HepG2 (cell line): ENCODE results near the gene NELFCD.

Source experiments
- ADNP ChIP-seq: sonication (generic); formaldehyde crosslinking; IDR thresholded peaks from 2 replicates; pipeline ENCODE4 v1.4.0; 2020; ENCODE audit warnings: missing genetic modification reagents
- KLF9 ChIP-seq: IDR thresholded peaks from 2 replicates; pipeline ENCODE4 v1.6.1; 2016; ENCODE audit warnings: low read depth
- RBFOX2 ChIP-seq: fragments of 200-400 bp; formaldehyde crosslinking; IDR thresholded peaks from 2 replicates; pipeline ENCODE4 v1.6.1; 2017; ENCODE audit warnings: low read depth, mild to moderate bottlenecking, low read length
- SMYD3 ChIP-seq: sonication (generic); formaldehyde crosslinking; IDR thresholded peaks from 2 replicates; pipeline ENCODE4 v1.8.1; 2023; ENCODE audit warnings: mild to moderate bottlenecking, missing genetic modification reagents
- ZNF232 ChIP-seq: sonication (generic); formaldehyde crosslinking; IDR thresholded peaks from 2 replicates; pipeline ENCODE4 v1.4.0; 2020; ENCODE audit warnings: missing genetic modification reagents, borderline replicate concordance
- TF ChIP-seq, protein P1 (sequence below): sonication (generic); formaldehyde crosslinking; IDR thresholded peaks from 2 replicates; pipeline ENCODE4 v1.4.0; 2020; ENCODE audit warnings: missing genetic modification reagents
- TF ChIP-seq, protein P2 (sequence below): sonication (generic); formaldehyde crosslinking; IDR thresholded peaks from 2 replicates; pipeline ENCODE4 v1.4.0; 2020; ENCODE audit warnings: missing genetic modification reagents
- TF ChIP-seq, protein P3 (sequence below), 2 experiments: fragments of 450-650 bp in 1 of 2; sonication (generic) in 1 of 2; formaldehyde crosslinking in 1 of 2; IDR thresholded peaks; 2 replicates each; pipeline versions ENCODE4 v1.6.1 to v1.8.0; 2016 to 2022; ENCODE audit warnings: antibody characterized with exemption in 1 of 2, mild to moderate bottlenecking in 1 of 2, missing genetic modification reagents in 1 of 2
- TF ChIP-seq, protein P4 (sequence below): IDR thresholded peaks from 2 replicates; pipeline ENCODE4 v1.6.1; 2016; ENCODE audit warnings: missing biosample characterization, missing genetic modification reagents, low read depth
- TF ChIP-seq, protein P5 (sequence below): sonication (generic); formaldehyde crosslinking; IDR thresholded peaks from 2 replicates; pipeline ENCODE4 v1.5.0; 2020; ENCODE audit warnings: mild to moderate bottlenecking, missing genetic modification reagents, moderate library complexity

DNA sequence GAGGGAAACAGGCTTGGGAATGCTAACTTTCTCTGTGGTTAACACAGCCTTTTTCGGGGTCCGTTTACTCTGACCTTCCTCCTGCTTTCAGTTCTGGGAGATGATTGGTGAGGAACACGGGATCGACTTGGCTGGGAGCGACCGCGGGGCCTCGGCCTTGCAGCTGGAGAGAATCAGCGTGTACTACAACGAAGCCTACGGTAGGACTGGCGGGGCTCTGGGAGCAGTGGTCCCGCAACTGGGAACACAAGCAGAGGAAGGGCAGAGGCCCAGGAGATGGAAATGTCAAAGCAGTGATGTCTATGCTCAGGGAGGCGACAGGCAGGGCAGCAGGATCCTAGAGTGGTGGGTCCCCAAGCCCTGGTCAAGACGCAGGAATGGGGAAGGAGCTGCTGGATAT lies 41.7 kb downstream of the NELFCD start:
- TF ChIP-seq, protein P1, sequence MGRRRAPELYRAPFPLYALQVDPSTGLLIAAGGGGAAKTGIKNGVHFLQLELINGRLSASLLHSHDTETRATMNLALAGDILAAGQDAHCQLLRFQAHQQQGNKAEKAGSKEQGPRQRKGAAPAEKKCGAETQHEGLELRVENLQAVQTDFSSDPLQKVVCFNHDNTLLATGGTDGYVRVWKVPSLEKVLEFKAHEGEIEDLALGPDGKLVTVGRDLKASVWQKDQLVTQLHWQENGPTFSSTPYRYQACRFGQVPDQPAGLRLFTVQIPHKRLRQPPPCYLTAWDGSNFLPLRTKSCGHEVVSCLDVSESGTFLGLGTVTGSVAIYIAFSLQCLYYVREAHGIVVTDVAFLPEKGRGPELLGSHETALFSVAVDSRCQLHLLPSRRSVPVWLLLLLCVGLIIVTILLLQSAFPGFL (CRISPR knock-in tag) = no peak
- TF ChIP-seq, protein P2, sequence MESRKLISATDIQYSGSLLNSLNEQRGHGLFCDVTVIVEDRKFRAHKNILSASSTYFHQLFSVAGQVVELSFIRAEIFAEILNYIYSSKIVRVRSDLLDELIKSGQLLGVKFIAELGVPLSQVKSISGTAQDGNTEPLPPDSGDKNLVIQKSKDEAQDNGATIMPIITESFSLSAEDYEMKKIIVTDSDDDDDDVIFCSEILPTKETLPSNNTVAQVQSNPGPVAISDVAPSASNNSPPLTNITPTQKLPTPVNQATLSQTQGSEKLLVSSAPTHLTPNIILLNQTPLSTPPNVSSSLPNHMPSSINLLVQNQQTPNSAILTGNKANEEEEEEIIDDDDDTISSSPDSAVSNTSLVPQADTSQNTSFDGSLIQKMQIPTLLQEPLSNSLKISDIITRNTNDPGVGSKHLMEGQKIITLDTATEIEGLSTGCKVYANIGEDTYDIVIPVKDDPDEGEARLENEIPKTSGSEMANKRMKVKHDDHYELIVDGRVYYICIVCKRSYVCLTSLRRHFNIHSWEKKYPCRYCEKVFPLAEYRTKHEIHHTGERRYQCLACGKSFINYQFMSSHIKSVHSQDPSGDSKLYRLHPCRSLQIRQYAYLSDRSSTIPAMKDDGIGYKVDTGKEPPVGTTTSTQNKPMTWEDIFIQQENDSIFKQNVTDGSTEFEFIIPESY = no peak
- TF ChIP-seq, protein P3, sequence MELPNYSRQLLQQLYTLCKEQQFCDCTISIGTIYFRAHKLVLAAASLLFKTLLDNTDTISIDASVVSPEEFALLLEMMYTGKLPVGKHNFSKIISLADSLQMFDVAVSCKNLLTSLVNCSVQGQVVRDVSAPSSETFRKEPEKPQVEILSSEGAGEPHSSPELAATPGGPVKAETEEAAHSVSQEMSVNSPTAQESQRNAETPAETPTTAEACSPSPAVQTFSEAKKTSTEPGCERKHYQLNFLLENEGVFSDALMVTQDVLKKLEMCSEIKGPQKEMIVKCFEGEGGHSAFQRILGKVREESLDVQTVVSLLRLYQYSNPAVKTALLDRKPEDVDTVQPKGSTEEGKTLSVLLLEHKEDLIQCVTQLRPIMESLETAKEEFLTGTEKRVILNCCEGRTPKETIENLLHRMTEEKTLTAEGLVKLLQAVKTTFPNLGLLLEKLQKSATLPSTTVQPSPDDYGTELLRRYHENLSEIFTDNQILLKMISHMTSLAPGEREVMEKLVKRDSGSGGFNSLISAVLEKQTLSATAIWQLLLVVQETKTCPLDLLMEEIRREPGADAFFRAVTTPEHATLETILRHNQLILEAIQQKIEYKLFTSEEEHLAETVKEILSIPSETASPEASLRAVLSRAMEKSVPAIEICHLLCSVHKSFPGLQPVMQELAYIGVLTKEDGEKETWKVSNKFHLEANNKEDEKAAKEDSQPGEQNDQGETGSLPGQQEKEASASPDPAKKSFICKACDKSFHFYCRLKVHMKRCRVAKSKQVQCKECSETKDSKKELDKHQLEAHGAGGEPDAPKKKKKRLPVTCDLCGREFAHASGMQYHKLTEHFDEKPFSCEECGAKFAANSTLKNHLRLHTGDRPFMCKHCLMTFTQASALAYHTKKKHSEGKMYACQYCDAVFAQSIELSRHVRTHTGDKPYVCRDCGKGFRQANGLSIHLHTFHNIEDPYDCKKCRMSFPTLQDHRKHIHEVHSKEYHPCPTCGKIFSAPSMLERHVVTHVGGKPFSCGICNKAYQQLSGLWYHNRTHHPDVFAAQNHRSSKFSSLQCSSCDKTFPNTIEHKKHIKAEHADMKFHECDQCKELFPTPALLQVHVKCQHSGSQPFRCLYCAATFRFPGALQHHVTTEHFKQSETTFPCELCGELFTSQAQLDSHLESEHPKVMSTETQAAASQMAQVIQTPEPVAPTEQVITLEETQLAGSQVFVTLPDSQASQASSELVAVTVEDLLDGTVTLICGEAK (IDR thresholded peaks at IDR 0.05) = no peak
- TF ChIP-seq, protein P3 (CRISPR knock-in tag; IDR thresholded peaks at IDR 0.05) = no peak
- TF ChIP-seq ZNF232 (no peak), SMYD3 (CRISPR knock-in tag) (no peak), KLF9 (CRISPR knock-in tag) (no peak), RBFOX2 (0 out of 2 replicates have a peak, but pooled peaks have one; percentile 15), ADNP (CRISPR knock-in tag) (no peak)
- TF ChIP-seq, protein P4, sequence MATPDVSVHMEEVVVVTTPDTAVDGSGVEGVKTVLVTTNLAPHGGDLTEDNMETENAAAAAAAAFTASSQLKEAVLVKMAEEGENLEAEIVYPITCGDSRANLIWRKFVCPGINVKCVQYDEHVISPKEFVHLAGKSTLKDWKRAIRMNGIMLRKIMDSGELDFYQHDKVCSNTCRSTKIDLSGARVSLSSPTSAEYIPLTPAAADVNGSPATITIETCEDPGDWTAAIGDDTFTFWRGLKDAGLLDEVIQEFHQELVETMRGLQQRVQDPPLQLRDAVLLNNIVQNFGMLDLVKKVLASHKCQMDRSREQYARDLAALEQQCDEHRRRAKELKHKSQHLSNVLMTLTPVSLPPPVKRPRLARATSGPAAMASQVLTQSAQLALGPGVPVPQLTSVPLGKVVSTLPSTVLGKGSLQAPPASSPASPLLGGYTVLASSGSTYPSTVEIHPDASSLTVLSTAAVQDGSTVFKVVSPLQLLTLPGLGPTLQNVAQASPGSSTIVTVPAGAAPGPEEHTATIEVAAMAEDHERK (CRISPR knock-in tag) = no peak
- TF ChIP-seq, protein P5, sequence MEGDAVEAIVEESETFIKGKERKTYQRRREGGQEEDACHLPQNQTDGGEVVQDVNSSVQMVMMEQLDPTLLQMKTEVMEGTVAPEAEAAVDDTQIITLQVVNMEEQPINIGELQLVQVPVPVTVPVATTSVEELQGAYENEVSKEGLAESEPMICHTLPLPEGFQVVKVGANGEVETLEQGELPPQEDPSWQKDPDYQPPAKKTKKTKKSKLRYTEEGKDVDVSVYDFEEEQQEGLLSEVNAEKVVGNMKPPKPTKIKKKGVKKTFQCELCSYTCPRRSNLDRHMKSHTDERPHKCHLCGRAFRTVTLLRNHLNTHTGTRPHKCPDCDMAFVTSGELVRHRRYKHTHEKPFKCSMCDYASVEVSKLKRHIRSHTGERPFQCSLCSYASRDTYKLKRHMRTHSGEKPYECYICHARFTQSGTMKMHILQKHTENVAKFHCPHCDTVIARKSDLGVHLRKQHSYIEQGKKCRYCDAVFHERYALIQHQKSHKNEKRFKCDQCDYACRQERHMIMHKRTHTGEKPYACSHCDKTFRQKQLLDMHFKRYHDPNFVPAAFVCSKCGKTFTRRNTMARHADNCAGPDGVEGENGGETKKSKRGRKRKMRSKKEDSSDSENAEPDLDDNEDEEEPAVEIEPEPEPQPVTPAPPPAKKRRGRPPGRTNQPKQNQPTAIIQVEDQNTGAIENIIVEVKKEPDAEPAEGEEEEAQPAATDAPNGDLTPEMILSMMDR = no peak
